Naive thymus-derived CD4-positive, alpha-beta T cell (primary cell): ENCODE measurements around the gene SPSB4. TPM values are rescaled to one million over a fixed set of nuclear protein-coding genes. Genes with fewer than 3 reads are reported as not detected.

Experiments used
- ATAC-seq: fragments of 150-1000 bp; cut with Tn5 transposase; 2 replicates; pipeline ENCODE4 v1.10.0; 2021; ENCODE audit warnings: mild to moderate bottlenecking, moderate library complexity
- CTCF ChIA-PET: fragments of 350-600 bp; sonication (Branson Sonifier 250); formaldehyde crosslinking; loops from one replicate; lab custom pipeline; 2021; ENCODE audit warnings: antibody characterized with exemption; lab: Charles Lee
- POLR2A ChIA-PET: fragments of 350-600 bp; sonication (Branson Sonifier 250); formaldehyde crosslinking; loops from one replicate; lab custom pipeline; 2021; ENCODE audit warnings: antibody characterized with exemption, inconsistent platforms; lab: Charles Lee
- DNase-seq, 9 donors: peaks; one replicate each; pipeline versions ENCODE4 v3.0.0 to v3.0.0-alpha.2; 2020 to 2022; ENCODE audit warnings: mixed read lengths in 1 of 9
- H3K27ac ChIP-seq: one replicate; pipeline ENCODE4 v1.7.0; 2013; ENCODE audit warnings: mild to moderate bottlenecking, low read depth, low read length, moderate library complexity
- H3K27me3 ChIP-seq, 2 donors: one replicate each; pipeline ENCODE4 v1.7.0; 2013; ENCODE audit warnings: low read length in 2 of 2, mild to moderate bottlenecking in 2 of 2, moderate library complexity in 2 of 2; ENCODE audit not compliant: control insufficient read depth in 2 of 2, insufficient read depth in 2 of 2
- H3K36me3 ChIP-seq, 3 experiments: 1 replicate in 2 of 3; 2 replicates in 1 of 3; pipeline ENCODE4 v1.7.0; 2013; ENCODE audit warnings: low read length in 3 of 3, mild to moderate bottlenecking in 3 of 3, moderate library complexity in 1 of 3; ENCODE audit not compliant: insufficient read depth in 3 of 3, control insufficient read depth in 2 of 3
- H3K4me1 ChIP-seq, 2 donors: one replicate each; pipeline ENCODE4 v1.7.0; 2013; ENCODE audit warnings: low read length in 2 of 2, mild to moderate bottlenecking in 2 of 2, moderate library complexity in 1 of 2; ENCODE audit not compliant: control insufficient read depth in 2 of 2, insufficient read depth in 2 of 2
- H3K4me3 ChIP-seq: 2 replicates; pipeline ENCODE4 v1.7.0; 2013; ENCODE audit warnings: mild to moderate bottlenecking, low read length
- H3K9me3 ChIP-seq, 3 experiments: 1 replicate in 2 of 3; 2 replicates in 1 of 3; pipeline ENCODE4 v1.7.0; 2013; ENCODE audit warnings: low read length in 3 of 3; ENCODE audit not compliant: control insufficient read depth in 2 of 3
- H3K27ac Mint-ChIP-seq, 9 donors: one replicate each; pipeline ENCODE4 v1.8.0; 2020 to 2022; ENCODE audit warnings: mixed read lengths in 9 of 9, mild to moderate bottlenecking in 8 of 9, moderate library complexity in 5 of 9, inconsistent platforms in 2 of 9
- H3K27me3 Mint-ChIP-seq, 5 donors: one replicate each; pipeline ENCODE4 v1.8.0; 2021 to 2022; ENCODE audit warnings: mixed read lengths in 5 of 5, mild to moderate bottlenecking in 1 of 5
- H3K36me3 Mint-ChIP-seq, 5 donors: one replicate each; pipeline ENCODE4 v1.8.0; 2020 to 2022; ENCODE audit warnings: mixed read lengths in 5 of 5, mild to moderate bottlenecking in 3 of 5, inconsistent platforms in 1 of 5
- H3K4me1 Mint-ChIP-seq, 7 donors: one replicate each; pipeline ENCODE4 v1.8.0; 2020 to 2022; ENCODE audit warnings: mixed read lengths in 7 of 7, mild to moderate bottlenecking in 3 of 7, inconsistent platforms in 1 of 7
- H3K4me3 Mint-ChIP-seq, 10 donors: one replicate each; pipeline ENCODE4 v1.8.0; 2020 to 2022; ENCODE audit warnings: mild to moderate bottlenecking in 10 of 10, mixed read lengths in 10 of 10, moderate library complexity in 6 of 10, inconsistent platforms in 2 of 10
- H3K9me3 Mint-ChIP-seq, 11 donors: one replicate each; pipeline ENCODE4 v1.8.0; 2020 to 2022; ENCODE audit warnings: mixed read lengths in 11 of 11, mild to moderate bottlenecking in 4 of 11, inconsistent platforms in 1 of 11, moderate library complexity in 1 of 11
- intact Hi-C, 2 donors: fragments of 100-400 bp; cut with micrococcal nuclease; formaldehyde crosslinking; loops; one replicate each; pipeline ENCODE4 v1.15.1; 2023
- polyA plus RNA-seq, 2 donors: library from polyadenylated mRNA; unstranded; fragments of 300-500 nt; fragmentation: Illumina TruSeq; gene quantifications; one replicate each; pipeline ENCODE4 v1.2.3, GENCODE V29; 2021
- total RNA-seq, 6 experiments: library from RNA in 5 of 6; stranded (reverse) in 5 of 6; gene quantifications; 1 replicate in 5 of 6; 2 replicates in 1 of 6; pipeline ENCODE4 v1.2.3 and lab custom pipeline; 2021 to 2026

Gene SPSB4
- total and polyA plus RNA-seq, 7 experiments from 2014 or later: not detected

DNA sequence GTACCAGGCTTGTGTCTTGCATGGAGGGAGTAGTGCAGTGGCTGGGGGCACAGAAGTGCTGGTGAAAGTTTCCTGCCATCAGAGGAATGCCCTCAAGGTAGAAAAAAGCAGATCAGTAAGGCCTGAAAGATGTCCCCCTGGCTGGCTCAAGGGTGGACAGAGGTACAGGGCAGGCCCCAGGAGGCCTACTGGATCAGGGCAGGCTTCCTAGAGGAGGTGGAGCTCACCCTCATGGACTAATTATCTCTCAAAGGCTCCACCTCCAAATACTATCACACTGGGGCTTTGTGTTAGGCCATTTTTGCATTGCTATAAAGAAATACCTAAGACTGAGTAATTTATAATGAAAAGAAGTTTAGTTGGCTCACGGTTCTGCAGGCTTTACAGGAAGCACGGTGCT, 7.8 kb downstream of the SPSB4 start:
- intact Hi-C loops: no loop called here
- DNase-seq (no peak), ATAC-seq (no peak)
- ChIA-PET POLR2A (no interaction called here), CTCF (no interaction called here)
- Mint-ChIP-seq H3K9me3 (peaks cover 0 to 3% (median 0%) of the 10 kb centered on the region in 11 donors), H3K36me3 (peaks cover 0 to 3% (median 0%) of the 10 kb centered on the region in 5 donors), H3K4me1 (peaks cover 0 to 8% (median under 1%) of the 10 kb centered on the region in 7 donors), H3K27ac (no peak overlapping the region), H3K27me3 (peaks cover 6 to 32% (median 12%) of the 10 kb centered on the region in 5 donors), H3K4me3 (no peak overlapping the region)
- H3K4me3 ChIP-seq: no peak overlapping the region
- H3K27me3 ChIP-seq: no peaks in the 10 kb centered on the region
- no peaks in the 10 kb centered on the region for H3K9me3 ChIP-seq
- H3K4me1 ChIP-seq: no peaks in the 10 kb centered on the region
- no peaks in the 10 kb centered on the region for H3K36me3 ChIP-seq
- H3K27ac ChIP-seq: no peak overlapping the region

DNA sequence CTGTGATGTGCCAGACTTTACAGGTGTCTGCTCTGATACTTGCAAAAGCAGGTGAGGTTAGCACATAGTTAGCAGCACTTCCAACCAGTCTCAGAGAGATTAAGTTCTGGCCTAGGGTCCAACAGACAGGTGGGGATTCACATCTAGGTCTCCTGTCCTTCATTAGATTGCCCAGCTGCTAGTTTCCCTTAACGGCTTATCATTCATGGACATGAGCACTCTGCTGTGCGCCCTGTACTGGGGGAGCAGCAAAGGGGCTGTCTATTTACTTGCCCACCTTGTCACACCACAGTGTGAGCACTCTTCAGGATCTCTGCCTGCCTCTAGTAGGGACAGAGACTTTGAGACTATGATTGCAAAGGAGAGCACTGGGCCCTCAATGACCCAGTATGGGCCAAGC, 8.7 kb downstream of the SPSB4 start:
- Mint-ChIP-seq H3K36me3 (peaks cover 0 to 4% (median 0%) of the 10 kb centered on the region in 5 donors), H3K4me3 (no peak overlapping the region), H3K4me1 (peaks cover 0 to 12% (median 4%) of the 10 kb centered on the region in 7 donors), H3K27me3 (peaks cover 0 to 29% (median 11%) of the 10 kb centered on the region in 5 donors), H3K27ac (no peak overlapping the region), H3K9me3 (peaks cover 0 to 7% (median 0%) of the 10 kb centered on the region in 11 donors)
- Histone ChIP-seq H3K36me3 (no peaks in the 10 kb centered on the region), H3K4me1 (no peaks in the 10 kb centered on the region), H3K27me3 (no peaks in the 10 kb centered on the region), H3K9me3 (no peaks in the 10 kb centered on the region), H3K4me3 (no peak overlapping the region), H3K27ac (no peak overlapping the region)
- intact Hi-C loops: no loop called here
- DNase-seq: no peak
- ATAC-seq: no peak
- ChIA-PET CTCF (no interaction called here), POLR2A (no interaction called here)

DNA sequence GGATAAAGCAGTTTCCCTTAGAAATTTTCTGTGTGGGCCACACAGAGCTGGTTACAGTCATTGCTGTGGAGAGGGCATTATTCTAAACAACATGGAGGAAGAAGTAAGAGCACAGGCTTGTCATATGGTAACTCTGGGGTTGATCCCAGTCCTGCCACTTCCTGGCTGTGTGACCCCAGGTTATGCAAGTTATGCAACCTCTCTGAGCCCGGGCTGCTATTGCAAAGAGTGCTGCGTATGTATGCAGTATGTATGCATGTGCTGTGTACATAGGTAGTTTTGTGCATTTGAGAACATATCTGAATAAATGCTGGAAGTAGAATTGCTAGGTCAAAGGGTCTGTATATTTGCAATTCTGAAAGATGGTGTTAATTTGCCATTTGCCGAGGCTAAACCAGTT, 9.2 kb downstream of the SPSB4 start:
- Mint-ChIP-seq H3K27ac (no peak overlapping the region), H3K4me1 (peaks cover 0 to 12% (median 4%) of the 10 kb centered on the region in 7 donors)
- no peak for DNase-seq

DNA sequence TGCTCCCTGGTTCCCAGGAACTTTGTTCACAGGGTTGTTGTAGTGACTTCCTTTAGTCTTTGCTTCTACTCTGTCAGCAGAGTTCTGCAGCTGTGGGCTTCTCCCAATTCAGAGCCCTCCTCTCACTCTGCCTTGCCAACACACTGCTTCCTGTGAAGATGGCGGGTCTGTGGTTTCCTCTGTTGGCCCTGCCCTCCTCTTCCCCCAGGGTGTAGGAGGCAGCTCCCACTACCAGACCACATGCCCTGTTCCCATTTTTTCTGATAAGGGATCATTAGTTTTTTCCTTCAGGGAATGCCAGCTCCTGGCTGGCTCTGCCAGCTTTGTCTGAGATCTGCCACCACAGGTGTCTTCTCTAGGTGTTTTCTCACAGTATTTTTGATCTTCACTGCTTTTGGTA, 12.7 kb downstream of the SPSB4 start:
- intact Hi-C loops: no loop called here
- CTCF ChIA-PET: no interaction called here
- peak; percentile 37 for ATAC-seq
- peak in 1 of 9 donors; percentile 6 for DNase-seq
- Histone ChIP-seq H3K27ac (no peak overlapping the region), H3K27me3 (no peaks in the 10 kb centered on the region), H3K4me1 (no peaks in the 10 kb centered on the region), H3K4me3 (no peak overlapping the region), H3K36me3 (no peaks in the 10 kb centered on the region), H3K9me3 (no peaks in the 10 kb centered on the region)
- H3K27ac Mint-ChIP-seq: no peak overlapping the region
- POLR2A ChIA-PET: no interaction called here
- H3K4me3 Mint-ChIP-seq: no peak overlapping the region
- peaks cover 0 to 7% (median 0%) of the 10 kb centered on the region in 11 donors for H3K9me3 Mint-ChIP-seq
- H3K4me1 Mint-ChIP-seq: peaks cover 0 to 12% (median 4%) of the 10 kb centered on the region in 7 donors
- H3K27me3 Mint-ChIP-seq: peaks cover 0 to 21% (median 3%) of the 10 kb centered on the region in 5 donors
- peaks cover 0 to 4% (median 0%) of the 10 kb centered on the region in 5 donors for H3K36me3 Mint-ChIP-seq

More for the DNA sequence above, 9.2 kb downstream of the SPSB4 start:
- ATAC-seq: no peak
- no peaks in the 10 kb centered on the region for H3K4me1 ChIP-seq
- Mint-ChIP-seq H3K9me3 (peaks cover 0 to 7% (median 0%) of the 10 kb centered on the region in 11 donors), H3K27me3 (peaks cover 0 to 25% (median 7%) of the 10 kb centered on the region in 5 donors), H3K36me3 (peaks cover 0 to 4% (median 0%) of the 10 kb centered on the region in 5 donors), H3K4me3 (no peak overlapping the region)
- ChIA-PET CTCF (no interaction called here), POLR2A (no interaction called here)
- H3K27me3 ChIP-seq: no peaks in the 10 kb centered on the region
- no peaks in the 10 kb centered on the region for H3K9me3 ChIP-seq
- intact Hi-C loops: no loop called here
- H3K4me3 ChIP-seq: no peak overlapping the region
- no peaks in the 10 kb centered on the region for H3K36me3 ChIP-seq
- H3K27ac ChIP-seq: no peak overlapping the region

DNA sequence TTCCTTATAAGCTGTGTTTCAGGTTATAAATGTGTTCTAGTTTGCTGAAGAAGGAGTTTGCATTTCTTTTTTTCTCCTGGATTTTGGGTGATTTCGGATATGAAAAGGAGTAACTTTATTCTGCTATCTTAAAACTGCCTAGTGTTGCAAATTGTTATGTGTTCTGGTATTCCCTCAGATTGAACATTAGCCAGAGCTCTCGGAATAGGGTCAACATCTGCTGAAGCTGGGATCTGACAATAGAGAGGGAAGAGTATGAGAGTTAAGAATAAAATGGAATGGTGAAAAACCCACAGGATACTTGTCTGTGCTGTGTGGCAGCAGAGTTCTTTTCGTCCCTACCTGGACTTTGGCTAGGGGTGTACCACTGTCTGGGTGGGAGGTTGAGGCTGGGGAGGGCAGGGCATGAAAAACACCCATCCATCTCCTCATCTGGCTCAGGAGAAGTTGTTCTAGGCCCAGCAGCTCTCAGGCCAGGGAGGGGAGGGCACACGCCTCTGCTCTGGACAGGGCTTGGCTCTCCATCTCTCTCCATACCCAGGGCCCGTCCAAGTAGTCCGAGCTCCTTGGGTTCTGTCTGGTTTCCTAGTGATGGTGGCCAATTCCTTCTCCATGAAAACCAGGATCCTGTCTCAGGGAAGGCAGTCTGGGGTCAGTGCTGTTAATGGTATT, 13.2 kb downstream of the SPSB4 start:
- peaks cover 0 to 12% (median 4%) of the 10 kb centered on the region in 7 donors for H3K4me1 Mint-ChIP-seq
- intact Hi-C loops: no loop called here
- no peaks in the 10 kb centered on the region for H3K36me3 ChIP-seq
- ChIA-PET POLR2A (no interaction called here), CTCF (no interaction called here)
- H3K4me1 ChIP-seq: no peaks in the 10 kb centered on the region
- no peaks in the 10 kb centered on the region for H3K9me3 ChIP-seq
- no peak overlapping the region for H3K27ac ChIP-seq
- H3K27me3 ChIP-seq: no peaks in the 10 kb centered on the region
- no peak overlapping the region for H3K4me3 ChIP-seq
- no peak overlapping the region for H3K27ac Mint-ChIP-seq
- H3K27me3 Mint-ChIP-seq: peaks cover 0 to 24% (median 3%) of the 10 kb centered on the region in 5 donors
- peaks cover 0 to 4% (median 0%) of the 10 kb centered on the region in 5 donors for H3K36me3 Mint-ChIP-seq
- DNase-seq (no peak), ATAC-seq (no peak)
- no peak overlapping the region for H3K4me3 Mint-ChIP-seq
- peaks cover 0 to 7% (median 0%) of the 10 kb centered on the region in 11 donors for H3K9me3 Mint-ChIP-seq

DNA sequence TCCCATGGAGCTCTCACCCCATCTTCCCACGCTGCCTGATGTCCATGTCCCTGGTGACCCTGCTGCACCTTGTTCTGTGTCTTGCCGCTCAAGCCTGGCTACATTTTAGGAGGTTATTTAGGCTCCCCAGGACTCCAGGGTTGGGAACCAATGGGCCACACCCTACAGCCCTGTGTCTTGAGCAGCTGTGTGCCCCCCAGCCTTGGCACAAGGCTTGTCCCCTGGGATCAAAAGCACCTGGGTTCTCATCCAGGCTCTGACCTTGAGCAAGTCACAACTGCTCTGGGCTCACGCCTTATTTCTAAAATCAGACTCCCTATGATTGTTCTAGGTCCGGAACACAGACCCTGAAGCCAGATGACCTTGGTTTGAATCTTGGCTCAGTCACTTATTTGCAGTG, 14.1 kb downstream of the SPSB4 start:
- peaks cover 0 to 24% (median 3%) of the 10 kb centered on the region in 5 donors for H3K27me3 Mint-ChIP-seq
- H3K4me3 Mint-ChIP-seq: no peak overlapping the region
- peaks cover 0 to 12% (median 4%) of the 10 kb centered on the region in 7 donors for H3K4me1 Mint-ChIP-seq
- intact Hi-C loops: no loop called here
- no peaks in the 10 kb centered on the region for H3K9me3 ChIP-seq
- DNase-seq (no peak), ATAC-seq (no peak)
- H3K27ac Mint-ChIP-seq: no peak overlapping the region
- CTCF ChIA-PET: no interaction called here
- H3K27me3 ChIP-seq: no peaks in the 10 kb centered on the region
- no peaks in the 10 kb centered on the region for H3K36me3 ChIP-seq
- no peaks in the 10 kb centered on the region for H3K4me1 ChIP-seq
- H3K27ac ChIP-seq: no peak overlapping the region
- POLR2A ChIA-PET: no interaction called here
- no peak overlapping the region for H3K4me3 ChIP-seq
- peaks cover 0 to 7% (median 0%) of the 10 kb centered on the region in 11 donors for H3K9me3 Mint-ChIP-seq
- peaks cover 0 to 4% (median 0%) of the 10 kb centered on the region in 5 donors for H3K36me3 Mint-ChIP-seq
